Smooth muscle cell (in vitro differentiated cells): ENCODE data around the gene TMEM106C. TPM values are rescaled to one million over a fixed set of nuclear protein-coding genes. Genes with fewer than 3 reads are reported as not detected.

Experiments used
- DNase-seq: peaks from one replicate; lab custom pipeline; 2025; ENCODE audit not compliant: unreplicated experiment; lab: John Stamatoyannopoulos, UW
- H2AFZ ChIP-seq: fragments of 200-600 bp; sonication (generic); 2 replicates; pipeline ENCODE4 v1.6.0; 2016; ENCODE audit warnings: antibody characterized with exemption, low read depth, mild to moderate bottlenecking
- H3F3A ChIP-seq: fragments of 200-600 bp; sonication (generic); 2 replicates; pipeline ENCODE4 v1.6.0; 2017; ENCODE audit warnings: antibody characterized with exemption, low read depth
- H3K27ac ChIP-seq: fragments of 200-600 bp; sonication (generic); 2 replicates; pipeline ENCODE4 v1.5.1; 2016; ENCODE audit warnings: low read depth, mild to moderate bottlenecking
- H3K27me3 ChIP-seq: fragments of 200-600 bp; sonication (generic); 2 replicates; pipeline ENCODE4 v1.6.1; 2016; ENCODE audit warnings: low read depth, mild to moderate bottlenecking
- H3K36me3 ChIP-seq: fragments of 200-600 bp; sonication (generic); 2 replicates; pipeline ENCODE4 v1.5.1; 2016; ENCODE audit warnings: low read depth
- H3K4me1 ChIP-seq: fragments of 200-600 bp; sonication (generic); 2 replicates; pipeline ENCODE4 v1.5.1; 2016; ENCODE audit warnings: low read depth
- H3K4me2 ChIP-seq: fragments of 200-600 bp; sonication (generic); 2 replicates; pipeline ENCODE4 v1.6.0; 2016; ENCODE audit warnings: mild to moderate bottlenecking
- H3K4me3 ChIP-seq: fragments of 200-600 bp; sonication (generic); 2 replicates; pipeline ENCODE4 v1.5.1; 2016; ENCODE audit warnings: mild to moderate bottlenecking
- H3K79me2 ChIP-seq: fragments of 200-600 bp; sonication (generic); 2 replicates; pipeline ENCODE4 v1.6.0; 2016; ENCODE audit warnings: low read depth, mild to moderate bottlenecking
- H3K9ac ChIP-seq: fragments of 200-600 bp; sonication (generic); 2 replicates; pipeline ENCODE4 v1.6.0; 2016; ENCODE audit warnings: low read depth
- H3K9me3 ChIP-seq: fragments of 200-600 bp; sonication (generic); replicated peaks from 2 replicates; pipeline ENCODE4 v1.5.1; 2016; ENCODE audit warnings: low read depth
- H4K20me1 ChIP-seq: fragments of 200-600 bp; sonication (generic); 2 replicates; pipeline ENCODE4 v1.6.0; 2016; ENCODE audit warnings: low read depth
- CTCF ChIP-seq: fragments of 200-600 bp; sonication (generic); IDR thresholded peaks from 2 replicates; pipeline ENCODE4 v1.5.1; 2017; ENCODE audit warnings: borderline replicate concordance, mild to moderate bottlenecking, antibody characterized with exemption; ENCODE audit not compliant: insufficient read depth, poor library complexity, severe bottlenecking
- WGBS: methylation state at CpG from one replicate; pipeline ENCODE4 v1.1.7; 2016; ENCODE audit warnings: low lambda C conversion rate; 5-methylcytosine and 5-hydroxymethylcytosine counted together
- polyA plus RNA-seq: library from polyadenylated mRNA; unstranded; fragments of >200 nt; fragmentation: Nextera tagmentation; extraction: Ambion mirVana; gene quantifications from 2 replicates; pipeline ENCODE4 v1.2.1, GENCODE V29; 2016
- total RNA-seq: library from RNA; depleted of rRNA; stranded (reverse); fragments of >200 nt; gene quantifications from 2 replicates; pipeline ENCODE4 v1.2.3, GENCODE V29; 2014

Gene TMEM106C
- total and polyA plus RNA-seq, 2 experiments from 2014 or later: 42.7 to 58.9 TPM

GRCh38 chr12:47993491-47993890 is 30.1 kb downstream of the TMEM106C start:
- DNase-seq: no peak
- peaks cover 13% of the 10 kb centered on the region for H3K27me3 ChIP-seq
- 92% methylated on average over 5 of the region's 5 CpGs for WGBS

GRCh38 chr12:47995981-47996401 is 32.6 kb downstream of the TMEM106C start:
- Histone ChIP-seq H3K27me3 (peaks cover 23% of the 10 kb centered on the region), H3K36me3 (no peaks in the 10 kb centered on the region), H3F3A (no peaks in the 10 kb centered on the region), H2AFZ (no peak overlapping the region), H3K4me3 (no peak overlapping the region), H3K4me2 (no peak overlapping the region), H3K4me1 (peaks cover 9% of the 10 kb centered on the region), H3K79me2 (no peaks in the 10 kb centered on the region), H3K9me3 (no peaks in the 10 kb centered on the region), H3K27ac (no peak overlapping the region), H3K9ac (no peak overlapping the region), H4K20me1 (no peaks in the 10 kb centered on the region)
- DNase-seq: no peak
- 90% methylated on average over 4 of the region's 4 CpGs for WGBS
- TF ChIP-seq CTCF: no peak

More at GRCh38 chr12:47993491-47993890, 30.1 kb downstream of the TMEM106C start:
- Histone ChIP-seq H2AFZ (no peak overlapping the region), H3K9ac (no peak overlapping the region), H4K20me1 (no peaks in the 10 kb centered on the region), H3K4me1 (peaks cover 17% of the 10 kb centered on the region), H3K79me2 (no peaks in the 10 kb centered on the region), H3K4me2 (no peak overlapping the region), H3K9me3 (no peaks in the 10 kb centered on the region), H3K36me3 (no peaks in the 10 kb centered on the region), H3K27ac (no peak overlapping the region), H3K4me3 (no peak overlapping the region), H3F3A (no peaks in the 10 kb centered on the region)
- no peak for TF ChIP-seq CTCF

GRCh38 chr12:47997321-47997720 is 33.9 kb downstream of the TMEM106C start:
- H3F3A ChIP-seq: peaks cover 6% of the 10 kb centered on the region
- no peaks in the 10 kb centered on the region for H3K36me3 ChIP-seq
- no peak overlapping the region for H3K4me2 ChIP-seq
- DNase-seq: no peak
- 44% methylated on average over 3 of the region's 3 CpGs for WGBS
- H3K27me3 ChIP-seq: peaks cover 27% of the 10 kb centered on the region
- no peaks in the 10 kb centered on the region for H4K20me1 ChIP-seq
- no peaks in the 10 kb centered on the region for H3K9me3 ChIP-seq
- H3K9ac ChIP-seq: no peak overlapping the region
- no peak for TF ChIP-seq CTCF
- H3K4me3 ChIP-seq: no peak overlapping the region
- no peaks in the 10 kb centered on the region for H3K79me2 ChIP-seq
- no peak overlapping the region for H3K27ac ChIP-seq
- H3K4me1 ChIP-seq: peaks cover 3% of the 10 kb centered on the region
- H2AFZ ChIP-seq: no peak overlapping the region

GRCh38 chr12:47999816-48000215 is 36.4 kb downstream of the TMEM106C start:
- H3K4me1 ChIP-seq: peaks cover 20% of the 10 kb centered on the region
- H3K27me3 ChIP-seq: peaks cover 52% of the 10 kb centered on the region
- H3K9me3 ChIP-seq: no peaks in the 10 kb centered on the region
- H3K4me3 ChIP-seq: no peak overlapping the region
- WGBS: 74% methylated on average over 9 of the region's 9 CpGs
- no peak for DNase-seq
- H3K4me2 ChIP-seq: no peak overlapping the region
- no peaks in the 10 kb centered on the region for H4K20me1 ChIP-seq
- H3K79me2 ChIP-seq: no peaks in the 10 kb centered on the region
- H3K36me3 ChIP-seq: no peaks in the 10 kb centered on the region
- H3K9ac ChIP-seq: no peak overlapping the region
- TF ChIP-seq CTCF: no peak
- no peak overlapping the region for H2AFZ ChIP-seq
- H3K27ac ChIP-seq: no peak overlapping the region
- peaks cover 6% of the 10 kb centered on the region for H3F3A ChIP-seq
